A673 (cell line): ENCODE results near the gene BRAF. TPM values are rescaled to one million over a fixed set of nuclear protein-coding genes. Genes with fewer than 3 reads are reported as not detected.

ENCODE experiments used
- BruUV-seq: library from RNA; stranded (reverse); fragments of 400-500 nt; replicated peaks from 2 replicates; lab custom pipeline; 2021; lab: Mats Ljungman, UMichigan
- CTCF ChIA-PET: fragments of 300-600 bp; sonication (Branson Sonifier 250); formaldehyde crosslinking; loops from one replicate; lab custom pipeline; 2022; ENCODE audit warnings: antibody characterized with exemption; lab: Charles Lee
- POLR2A ChIA-PET: fragments of 300-600 bp; sonication (Branson Sonifier 250); formaldehyde crosslinking; loops from one replicate; lab custom pipeline; 2022; ENCODE audit warnings: antibody characterized with exemption; ENCODE audit not compliant: low non-redundant PET; lab: Charles Lee
- DNase-seq: peaks from one replicate; pipeline ENCODE4 v3.0.0-alpha.2; 2015; ENCODE audit warnings: low spot score
- H3K27ac ChIP-seq: fragments of 200-600 bp; sonication (generic); 2 replicates; pipeline ENCODE4 v1.5.1; 2016; ENCODE audit warnings: mixed run types, low read depth, mild to moderate bottlenecking, mixed read lengths, antibody characterized with exemption, low read length; ENCODE audit not compliant: poor library complexity, severe bottlenecking
- H3K27me3 ChIP-seq: fragments of 200-600 bp; sonication (generic); replicated peaks from 2 replicates; pipeline ENCODE4 v1.6.1; 2017; ENCODE audit warnings: mixed run types, low read depth, mild to moderate bottlenecking, mixed read lengths, antibody characterized with exemption, low read length; ENCODE audit not compliant: insufficient read depth, poor library complexity
- H3K36me3 ChIP-seq: fragments of 200-600 bp; sonication (generic); 2 replicates; pipeline ENCODE4 v1.6.1; 2016; ENCODE audit warnings: mixed run types, mild to moderate bottlenecking, mixed read lengths, antibody characterized with exemption, low read length; ENCODE audit not compliant: insufficient read depth, poor library complexity, severe bottlenecking
- H3K4me1 ChIP-seq: fragments of 200-600 bp; sonication (generic); 2 replicates; pipeline ENCODE4 v1.6.1; 2017; ENCODE audit warnings: mixed run types, mild to moderate bottlenecking, mixed read lengths, antibody characterized with exemption, low read length; ENCODE audit not compliant: insufficient read depth, poor library complexity, severe bottlenecking
- H3K4me3 ChIP-seq: fragments of 200-600 bp; sonication (generic); 2 replicates; pipeline ENCODE4 v1.5.1; 2016; ENCODE audit warnings: low read depth, mixed run types, mild to moderate bottlenecking, mixed read lengths, low read length; ENCODE audit not compliant: poor library complexity, severe bottlenecking
- H3K9me3 ChIP-seq: fragments of 200-600 bp; sonication (generic); 2 replicates; pipeline ENCODE4 v1.6.1; 2016; ENCODE audit warnings: mixed run types, low read depth, mild to moderate bottlenecking, mixed read lengths, antibody characterized with exemption, low read length; ENCODE audit not compliant: poor library complexity, severe bottlenecking
- EZH2 ChIP-seq: fragments of 200-600 bp; sonication (generic); IDR thresholded peaks from 2 replicates; pipeline ENCODE4 v1.6.1; 2017; ENCODE audit warnings: borderline replicate concordance, low read depth, mild to moderate bottlenecking, mixed read lengths, antibody characterized with exemption, low read length; ENCODE audit not compliant: poor library complexity, severe bottlenecking
- intact Hi-C: fragments of 100-400 bp; cut with micrococcal nuclease; formaldehyde crosslinking; loops from one replicate; pipeline ENCODE4 v1.10.0; 2022; ENCODE audit not compliant: unreplicated experiment
- total RNA-seq: library from RNA; stranded (reverse); gene quantifications from 2 replicates; pipeline ENCODE4 v1.2.3, GENCODE V29; 2021
- TF ChIP-seq, protein P1 (sequence below): fragments of 300-800, 200-600 bp; sonication (generic); conservative IDR thresholded peaks from 2 replicates; pipeline ENCODE4 v1.5.1; 2017; ENCODE audit warnings: low read depth, mild to moderate bottlenecking, antibody characterized with exemption, low read length, moderate library complexity, mixed read lengths

BRAF gene
- total RNA-seq, 1 experiment from 2014 or later: 31.8 TPM

DNA sequence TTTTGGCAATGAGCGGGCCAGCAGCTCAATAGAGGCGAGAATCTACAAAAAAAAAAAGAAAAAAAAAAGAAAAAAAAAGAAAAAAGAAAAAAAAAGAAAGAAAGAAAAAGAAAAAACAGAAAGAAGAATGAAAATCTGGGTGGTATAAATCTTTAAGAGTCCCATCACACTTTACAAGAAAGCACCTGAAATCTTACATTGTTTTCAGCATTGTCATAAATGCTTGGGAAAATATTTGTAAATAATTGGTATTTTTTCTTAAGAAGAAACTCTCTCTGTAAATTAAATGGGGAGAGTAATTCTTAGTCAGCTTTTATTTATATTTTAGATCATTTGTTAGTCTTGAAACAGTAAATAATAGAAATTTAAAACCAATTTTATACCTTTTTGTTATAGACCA is 190.0 kb downstream of the BRAF start:
- no peak for DNase-seq
- no peak overlapping the region for H3K4me3 ChIP-seq
- POLR2A ChIA-PET: no interaction called here
- H3K9me3 ChIP-seq: no peaks in the 10 kb centered on the region
- no peak overlapping the region for H3K27ac ChIP-seq
- no TSS peak for BruUV-seq
- peaks cover 10% of the 10 kb centered on the region for H3K36me3 ChIP-seq
- no peak for TF ChIP-seq EZH2
- TF ChIP-seq, protein P1, sequence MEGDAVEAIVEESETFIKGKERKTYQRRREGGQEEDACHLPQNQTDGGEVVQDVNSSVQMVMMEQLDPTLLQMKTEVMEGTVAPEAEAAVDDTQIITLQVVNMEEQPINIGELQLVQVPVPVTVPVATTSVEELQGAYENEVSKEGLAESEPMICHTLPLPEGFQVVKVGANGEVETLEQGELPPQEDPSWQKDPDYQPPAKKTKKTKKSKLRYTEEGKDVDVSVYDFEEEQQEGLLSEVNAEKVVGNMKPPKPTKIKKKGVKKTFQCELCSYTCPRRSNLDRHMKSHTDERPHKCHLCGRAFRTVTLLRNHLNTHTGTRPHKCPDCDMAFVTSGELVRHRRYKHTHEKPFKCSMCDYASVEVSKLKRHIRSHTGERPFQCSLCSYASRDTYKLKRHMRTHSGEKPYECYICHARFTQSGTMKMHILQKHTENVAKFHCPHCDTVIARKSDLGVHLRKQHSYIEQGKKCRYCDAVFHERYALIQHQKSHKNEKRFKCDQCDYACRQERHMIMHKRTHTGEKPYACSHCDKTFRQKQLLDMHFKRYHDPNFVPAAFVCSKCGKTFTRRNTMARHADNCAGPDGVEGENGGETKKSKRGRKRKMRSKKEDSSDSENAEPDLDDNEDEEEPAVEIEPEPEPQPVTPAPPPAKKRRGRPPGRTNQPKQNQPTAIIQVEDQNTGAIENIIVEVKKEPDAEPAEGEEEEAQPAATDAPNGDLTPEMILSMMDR: no peak
- no peaks in the 10 kb centered on the region for H3K4me1 ChIP-seq
- H3K27me3 ChIP-seq: no peaks in the 10 kb centered on the region
- CTCF ChIA-PET: no interaction called here
- intact Hi-C loops: no loop called here

GRCh38 chr7:140734096-140734495 is 190.6 kb downstream of the BRAF start:
- peaks cover 4% of the 10 kb centered on the region for H3K36me3 ChIP-seq
- H3K4me1 ChIP-seq: no peaks in the 10 kb centered on the region
- POLR2A ChIA-PET: no interaction called here
- no TSS peak for BruUV-seq
- TF ChIP-seq EZH2: no peak
- TF ChIP-seq, protein P1: no peak
- H3K4me3 ChIP-seq: no peak overlapping the region
- H3K9me3 ChIP-seq: no peaks in the 10 kb centered on the region
- CTCF ChIA-PET: no interaction called here
- H3K27ac ChIP-seq: no peak overlapping the region
- no peak for DNase-seq
- no peaks in the 10 kb centered on the region for H3K27me3 ChIP-seq
- intact Hi-C loops: no loop called here

DNA sequence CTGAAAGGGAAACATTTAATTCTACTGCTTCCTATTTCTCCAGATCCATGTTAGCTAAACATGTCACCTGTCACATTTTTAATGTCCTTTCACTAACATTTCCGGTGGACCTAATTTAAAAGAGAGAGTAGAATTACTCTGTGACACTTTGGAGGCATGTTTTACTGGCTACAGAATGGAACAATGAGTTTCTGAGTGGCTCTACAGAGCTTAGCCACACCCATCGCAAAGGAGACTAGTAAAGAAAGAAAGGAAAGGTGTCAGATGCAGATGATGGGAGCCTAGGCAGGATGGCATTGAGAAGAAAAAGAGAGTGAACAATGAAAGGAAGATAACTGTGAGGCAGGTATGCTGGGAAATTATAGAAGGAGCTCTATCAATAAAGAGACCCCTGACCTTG is 192.3 kb downstream of the BRAF start:
- no peak for DNase-seq
- Histone ChIP-seq H3K4me3 (no peak overlapping the region), H3K27ac (no peak overlapping the region), H3K4me1 (no peaks in the 10 kb centered on the region), H3K27me3 (no peaks in the 10 kb centered on the region), H3K9me3 (no peaks in the 10 kb centered on the region), H3K36me3 (no peaks in the 10 kb centered on the region)
- ChIA-PET CTCF (no interaction called here), POLR2A (no interaction called here)
- TF ChIP-seq, protein P1: no peak
- no peak for TF ChIP-seq EZH2
- no TSS peak for BruUV-seq
- intact Hi-C loops: no loop called here
